PC-3 (cell line): ENCODE results near the gene KIAA1210. TPM values are rescaled to one million over a fixed set of nuclear protein-coding genes. Genes with fewer than 3 reads are reported as not detected.
A peak's percentile ranks its signal among the peaks of the same experiment; 100 is the strongest.

ENCODE experiments used
- ATAC-seq: fragments of 200-7000 bp; cut with Tn5 transposase; 2 replicates; pipeline ENCODE4 v1.9.1; 2020; ENCODE audit warnings: mild to moderate bottlenecking, moderate library complexity
- Bru-seq: library from RNA; stranded (reverse); fragments of 400-500 nt; gene quantifications from one replicate; lab custom pipeline; 2021; lab: Mats Ljungman, UMichigan
- BruChase-seq, 2 experiments: library from RNA; stranded (reverse); fragments of 400-500 nt; gene quantifications; one replicate each; lab custom pipeline; 2021; lab: Mats Ljungman, UMichigan
- BruUV-seq: library from RNA; stranded (reverse); fragments of 400-500 nt; replicated peaks from 2 replicates; lab custom pipeline; 2021; lab: Mats Ljungman, UMichigan
- CTCF ChIA-PET: fragments of 300-600 bp; sonication (Branson Sonifier 250); formaldehyde crosslinking; loops from one replicate; lab custom pipeline; 2022; ENCODE audit warnings: antibody characterized with exemption; lab: Charles Lee
- POLR2A ChIA-PET: fragments of 300-600 bp; sonication (Branson Sonifier 250); formaldehyde crosslinking; loops from one replicate; lab custom pipeline; 2022; ENCODE audit warnings: antibody characterized with exemption; ENCODE audit not compliant: unreplicated experiment; lab: Charles Lee
- DNase-seq: peaks from one replicate; pipeline ENCODE4 v3.0.0-alpha.2; 2015
- H2AFZ ChIP-seq: fragments of 300-600 bp; sonication (generic); 2 replicates; pipeline ENCODE4 v1.6.0; 2016; ENCODE audit warnings: antibody characterized with exemption, low read length
- H3F3A ChIP-seq: fragments of 300-600 bp; sonication (generic); one replicate; pipeline ENCODE4 v1.6.0; 2017; ENCODE audit warnings: antibody characterized with exemption, low read length, control low read depth, mild to moderate bottlenecking; ENCODE audit not compliant: unreplicated experiment
- H3K27ac ChIP-seq: fragments of 300-600 bp; sonication (generic); 2 replicates; pipeline ENCODE4 v1.5.1; 2016; ENCODE audit warnings: mild to moderate bottlenecking, low read length
- H3K27me3 ChIP-seq: fragments of 300-600 bp; sonication (generic); 2 replicates; pipeline ENCODE4 v1.6.1; 2016; ENCODE audit warnings: low read length, mixed read lengths
- H3K36me3 ChIP-seq: fragments of 300-600 bp; sonication (generic); 2 replicates; pipeline ENCODE4 v1.6.1; 2016; ENCODE audit warnings: low read depth, mixed run types, low read length, mixed read lengths
- H3K4me1 ChIP-seq: fragments of 300-600 bp; sonication (generic); 2 replicates; pipeline ENCODE4 v1.5.1; 2016; ENCODE audit warnings: low read length; ENCODE audit not compliant: insufficient read depth
- H3K4me2 ChIP-seq: fragments of 300-600 bp; sonication (generic); 2 replicates; pipeline ENCODE4 v1.6.0; 2016; ENCODE audit warnings: low read length
- H3K4me3 ChIP-seq: fragments of 300-600 bp; sonication (generic); 2 replicates; pipeline ENCODE4 v1.5.1; 2016; ENCODE audit warnings: mild to moderate bottlenecking, low read length, mixed read lengths
- H3K79me2 ChIP-seq: fragments of 300-600 bp; sonication (generic); 2 replicates; pipeline ENCODE4 v1.6.1; 2017; ENCODE audit warnings: low read length, mixed read lengths
- H3K9ac ChIP-seq: fragments of 300-600 bp; sonication (generic); 2 replicates; pipeline ENCODE4 v1.6.0; 2016; ENCODE audit warnings: mild to moderate bottlenecking, low read length
- H3K9me2 ChIP-seq: fragments of 300-600 bp; sonication (generic); replicated peaks from 2 replicates; pipeline ENCODE4 v1.6.1; 2016; ENCODE audit warnings: mixed run types, low read length, mixed read lengths
- H3K9me3 ChIP-seq: fragments of 300-600 bp; sonication (generic); 2 replicates; pipeline ENCODE4 v1.6.1; 2016; ENCODE audit warnings: low read length, mixed read lengths
- H4K20me1 ChIP-seq: fragments of 300-600 bp; sonication (generic); 2 replicates; pipeline ENCODE4 v1.6.1; 2016; ENCODE audit warnings: low read length, mixed read lengths
- EZH2 ChIP-seq: fragments of 300-600 bp; sonication (generic); IDR thresholded peaks from one replicate; pipeline ENCODE4 v1.6.1; 2017; ENCODE audit warnings: antibody characterized with exemption, mild to moderate bottlenecking, low read length; ENCODE audit not compliant: unreplicated experiment
- EZH2phosphoT487 ChIP-seq: fragments of 300-600 bp; sonication (generic); IDR thresholded peaks from 2 replicates; pipeline ENCODE4 v1.6.1; 2018; ENCODE audit warnings: mild to moderate bottlenecking, antibody characterized with exemption, low read length, borderline replicate concordance
- intact Hi-C: fragments of 100-400 bp; cut with micrococcal nuclease; formaldehyde crosslinking; loops from 2 replicates; pipeline ENCODE4 v1.9.0; 2023
- long read RNA-seq: library from polyadenylated mRNA; unstranded; transcript quantifications from one replicate; pipeline ENCODE4 v2.0.0, GENCODE V29; 2021; ENCODE audit not compliant: unreplicated experiment
- total RNA-seq: library from RNA; depleted of rRNA; stranded (reverse); fragments of >200 nt; gene quantifications from 2 replicates; pipeline ENCODE4 v1.2.3, GENCODE V29; 2014; rRNA removed
- TF ChIP-seq, protein P1 (sequence below): fragments of 300-600 bp; sonication (generic); conservative IDR thresholded peaks from 2 replicates; pipeline ENCODE4 v1.5.1; 2017; ENCODE audit warnings: antibody characterized with exemption, low read depth, mild to moderate bottlenecking, low read length

KIAA1210 gene
- 0.07 and 0.12 TPM in 2 replicates for total RNA-seq
- Bru-seq, nascent RNA = percentile 1 among the genes with signal in this experiment
- BruChase-seq, experiment 1, labeled RNA remaining after a 6-hour chase = percentile 5 among the genes with signal in this experiment
- BruChase-seq, experiment 2, labeled RNA remaining after a 2-hour chase = percentile 6 among the genes with signal in this experiment
- long read RNA-seq = 0 reads

DNA sequence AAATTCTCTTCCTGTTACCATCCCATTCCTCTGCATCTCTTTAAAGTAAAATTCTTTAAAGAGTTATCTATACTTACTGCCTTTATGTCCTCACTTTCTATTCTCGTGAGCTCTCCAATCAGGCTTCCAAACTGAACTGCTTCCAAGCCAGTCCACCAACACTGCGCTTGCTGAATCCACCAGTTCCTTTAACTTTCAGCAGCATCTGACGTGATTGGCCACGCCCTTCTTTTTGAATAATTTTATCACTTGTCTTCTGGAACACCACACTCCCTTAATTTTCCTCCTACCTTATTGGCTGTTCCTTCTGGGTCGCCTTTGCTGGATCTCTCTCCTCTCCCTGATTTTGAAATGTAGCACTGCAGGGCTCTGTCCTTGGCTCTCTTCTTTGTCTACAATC lies at the start of gene KIAA1210:
Gene KIAA1210 (minus strand): TSS at position 163 of the 400 bp plus-strand sequence. CDS start 4,170 bp downstream, outside the sequence.
- Histone ChIP-seq H4K20me1 (no peaks in the 10 kb centered on the region), H3K27ac (no peak within 1 kb of the TSS), H3K4me2 (no peak within 1 kb of the TSS), H3K9ac (no peak within 1 kb of the TSS), H3K27me3 (no peaks in the 10 kb centered on the region), H3K36me3 (no peaks in the 10 kb centered on the region), H3K4me3 (no peak within 1 kb of the TSS), H3K9me3 (no peaks in the 10 kb centered on the region), H3K4me1 (no peaks in the 10 kb centered on the region), H3K9me2 (no peaks in the 10 kb centered on the region), H3K79me2 (no peaks in the 10 kb centered on the region), H2AFZ (no peak within 1 kb of the TSS), H3F3A (no peaks in the 10 kb centered on the region)
- CTCF ChIA-PET = no interaction called here
- DNase-seq (no peak), ATAC-seq (no peak)
- TF ChIP-seq EZH2phosphoT487 = no peak
- TF ChIP-seq, protein P1, sequence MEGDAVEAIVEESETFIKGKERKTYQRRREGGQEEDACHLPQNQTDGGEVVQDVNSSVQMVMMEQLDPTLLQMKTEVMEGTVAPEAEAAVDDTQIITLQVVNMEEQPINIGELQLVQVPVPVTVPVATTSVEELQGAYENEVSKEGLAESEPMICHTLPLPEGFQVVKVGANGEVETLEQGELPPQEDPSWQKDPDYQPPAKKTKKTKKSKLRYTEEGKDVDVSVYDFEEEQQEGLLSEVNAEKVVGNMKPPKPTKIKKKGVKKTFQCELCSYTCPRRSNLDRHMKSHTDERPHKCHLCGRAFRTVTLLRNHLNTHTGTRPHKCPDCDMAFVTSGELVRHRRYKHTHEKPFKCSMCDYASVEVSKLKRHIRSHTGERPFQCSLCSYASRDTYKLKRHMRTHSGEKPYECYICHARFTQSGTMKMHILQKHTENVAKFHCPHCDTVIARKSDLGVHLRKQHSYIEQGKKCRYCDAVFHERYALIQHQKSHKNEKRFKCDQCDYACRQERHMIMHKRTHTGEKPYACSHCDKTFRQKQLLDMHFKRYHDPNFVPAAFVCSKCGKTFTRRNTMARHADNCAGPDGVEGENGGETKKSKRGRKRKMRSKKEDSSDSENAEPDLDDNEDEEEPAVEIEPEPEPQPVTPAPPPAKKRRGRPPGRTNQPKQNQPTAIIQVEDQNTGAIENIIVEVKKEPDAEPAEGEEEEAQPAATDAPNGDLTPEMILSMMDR = no peak
- no peak for TF ChIP-seq EZH2
- intact Hi-C loops = no loop called here
- BruUV-seq = no TSS peak
- POLR2A ChIA-PET = no interaction called here

GRCh38 chrX:119177278-119177677 lies 49.7 kb upstream of the KIAA1210 start:
- no peaks in the 10 kb centered on the region for H3F3A ChIP-seq
- no peak overlapping the region for H3K4me3 ChIP-seq
- POLR2A ChIA-PET = no interaction called here
- no peak overlapping the region for H3K27ac ChIP-seq
- H3K36me3 ChIP-seq = no peaks in the 10 kb centered on the region
- no peak overlapping the region for H3K4me2 ChIP-seq
- no peaks in the 10 kb centered on the region for H3K9me3 ChIP-seq
- H3K4me1 ChIP-seq = no peaks in the 10 kb centered on the region
- no peak overlapping the region for H2AFZ ChIP-seq
- ATAC-seq = no peak
- H3K79me2 ChIP-seq = no peaks in the 10 kb centered on the region
- DNase-seq = no peak
- H4K20me1 ChIP-seq = no peaks in the 10 kb centered on the region
- no peaks in the 10 kb centered on the region for H3K27me3 ChIP-seq
- TF ChIP-seq EZH2phosphoT487 = no peak
- H3K9me2 ChIP-seq = no peaks in the 10 kb centered on the region
- CTCF ChIA-PET = no interaction called here
- no peak overlapping the region for H3K9ac ChIP-seq
- intact Hi-C loops = no loop called here
- BruUV-seq = no TSS peak

DNA sequence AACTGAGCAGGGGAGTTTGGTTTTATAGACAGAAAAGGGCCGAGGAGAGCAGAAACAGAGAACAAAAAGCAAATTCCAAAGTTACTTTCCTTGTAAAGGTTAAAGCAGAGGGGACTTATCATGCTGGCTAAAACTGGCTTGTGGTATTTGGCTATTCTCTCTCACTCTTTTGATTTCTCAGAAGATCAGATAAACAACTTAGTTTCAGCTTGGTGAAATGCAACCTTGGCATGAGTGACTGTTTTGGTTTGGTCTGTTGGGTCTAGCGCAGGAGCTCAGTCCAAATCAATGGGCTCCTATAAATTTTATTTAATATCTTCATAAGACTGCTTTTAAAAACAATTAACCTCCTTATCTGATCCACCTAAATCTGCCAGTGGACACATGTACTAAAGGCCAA lies 47.3 kb upstream of the KIAA1210 start:
- Histone ChIP-seq H3K4me3 (no peak overlapping the region), H3K9ac (no peak overlapping the region), H2AFZ (no peak overlapping the region), H3K9me3 (no peaks in the 10 kb centered on the region), H3K36me3 (no peaks in the 10 kb centered on the region), H3K9me2 (no peaks in the 10 kb centered on the region), H3K79me2 (no peaks in the 10 kb centered on the region), H3K27ac (no peak overlapping the region), H4K20me1 (no peaks in the 10 kb centered on the region), H3K4me1 (no peaks in the 10 kb centered on the region), H3F3A (no peaks in the 10 kb centered on the region), H3K27me3 (no peaks in the 10 kb centered on the region), H3K4me2 (no peak overlapping the region)
- DNase-seq = no peak
- ChIA-PET CTCF (interaction anchor here (0.6 kb wide), 1 partner anchor 573 kb away, joined by 8 read pairs; no protein-coding TSS in a partner anchor), POLR2A (interaction anchor here (0.6 kb wide), 1 partner anchor 794 kb away, joined by 5 read pairs; no protein-coding TSS in a partner anchor)
- intact Hi-C loops = no loop called here
- BruUV-seq = no TSS peak
- no peak for ATAC-seq
- no peak for TF ChIP-seq EZH2
- TF ChIP-seq, protein P1 = no peak
- no peak for TF ChIP-seq EZH2phosphoT487
